Endodermal cell (in vitro differentiated cells): Measurements from ENCODE around the gene COL5A1. TPM values are rescaled to one million over a fixed set of nuclear protein-coding genes. Genes with fewer than 3 reads are reported as not detected.

Source experiments
- DNase-seq: peaks from one replicate; pipeline ENCODE4 v3.0.0-alpha.2; 2017
- H3K27ac ChIP-seq: 2 replicates; pipeline ENCODE4 v1.5.1; 2013; ENCODE audit warnings: mild to moderate bottlenecking, low read depth, low read length, moderate library complexity
- H3K27me3 ChIP-seq: 2 replicates; pipeline ENCODE4 v1.6.1; 2013; ENCODE audit warnings: mild to moderate bottlenecking, low read length, moderate library complexity; ENCODE audit not compliant: insufficient read depth, control insufficient read depth, poor library complexity, severe bottlenecking
- H3K36me3 ChIP-seq: 2 replicates; pipeline ENCODE4 v1.7.0; 2013; ENCODE audit warnings: mild to moderate bottlenecking, low read length, moderate library complexity; ENCODE audit not compliant: control insufficient read depth, insufficient read depth
- H3K4me1 ChIP-seq: one replicate; pipeline ENCODE4 v1.7.0; 2013; ENCODE audit warnings: low read length; ENCODE audit not compliant: control insufficient read depth, insufficient read depth
- H3K4me3 ChIP-seq: 2 replicates; pipeline ENCODE4 v1.5.1; 2013; ENCODE audit warnings: mild to moderate bottlenecking, low read length, moderate library complexity
- H3K9ac ChIP-seq: 2 replicates; pipeline ENCODE4 v1.6.1; 2013; ENCODE audit warnings: mild to moderate bottlenecking, low read length, moderate library complexity; ENCODE audit not compliant: poor library complexity, severe bottlenecking; ENCODE audit errors: extremely low read depth
- H3K9me3 ChIP-seq: 2 replicates; pipeline ENCODE4 v1.6.1; 2013; ENCODE audit warnings: mild to moderate bottlenecking, low read length, moderate library complexity; ENCODE audit not compliant: control insufficient read depth
- H3K27ac Mint-ChIP-seq: 2 replicates; pipeline ENCODE4 v1.8.0; 2020; ENCODE audit warnings: mixed read lengths
- H3K27me3 Mint-ChIP-seq: 2 replicates; pipeline ENCODE4 v1.8.0; 2021; ENCODE audit warnings: mild to moderate bottlenecking, mixed read lengths; ENCODE audit not compliant: insufficient read depth
- H3K36me3 Mint-ChIP-seq: 2 replicates; pipeline ENCODE4 v1.8.0; 2020; ENCODE audit warnings: low read depth, mixed read lengths
- H3K4me1 Mint-ChIP-seq: 2 replicates; pipeline ENCODE4 v1.8.0; 2020; ENCODE audit warnings: mixed read lengths
- H3K4me3 Mint-ChIP-seq: 2 replicates; pipeline ENCODE4 v1.8.0; 2020; ENCODE audit warnings: mild to moderate bottlenecking, moderate library complexity, mixed read lengths
- H3K9me3 Mint-ChIP-seq: 2 replicates; pipeline ENCODE4 v1.8.0; 2020; ENCODE audit warnings: mild to moderate bottlenecking, mixed read lengths
- WGBS, 2 experiments: methylation state at CpG; one replicate each; pipeline versions ENCODE4 v1.1.5 to v1.1.7; 2013; ENCODE audit warnings: missing lambda C conversion rate in 2 of 2, mixed read lengths in 1 of 2; ENCODE audit not compliant: insufficient coverage in 1 of 2, insufficient read length in 1 of 2; 5-methylcytosine and 5-hydroxymethylcytosine counted together
- total RNA-seq, 2 donors: library from RNA; stranded (reverse); fragmentation: NEBNext Ultra II Directional in 1 of 2; extraction: Animal tissue kit (Norgen Biotek cat#: 25700) in 1 of 2; gene quantifications; 2 replicates in 1 of 2; 3 replicates in 1 of 2; pipeline ENCODE4 v1.2.1, GENCODE V29; 2021
- TF ChIP-seq, protein P1 (sequence below): fragments of 200-600 bp; sonication (generic); conservative IDR thresholded peaks from 2 replicates; pipeline ENCODE4 v1.5.0; 2021; ENCODE audit warnings: antibody characterized with exemption, mild to moderate bottlenecking

Gene COL5A1
- total RNA-seq, 2 donors from 2014 or later: 65.3 to 76.6 TPM

DNA sequence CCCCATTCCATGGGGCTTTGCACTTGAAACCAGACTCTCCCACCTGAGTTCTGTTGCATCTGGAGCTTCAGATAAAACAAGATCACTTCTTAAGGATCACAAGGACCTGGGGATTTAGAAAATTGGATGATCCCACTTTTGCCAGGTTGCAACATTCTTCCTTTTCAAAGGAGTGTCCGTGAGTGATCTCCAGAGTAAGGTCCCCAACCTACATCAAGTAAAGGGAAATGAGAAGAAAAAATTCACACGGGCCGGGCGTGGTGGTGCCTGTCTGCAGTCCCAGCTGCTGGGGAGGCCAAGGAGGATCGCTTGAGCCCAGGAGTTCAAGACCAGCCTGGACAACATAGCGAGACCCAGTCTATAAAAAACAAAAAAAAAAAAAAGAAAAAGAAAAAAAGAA, 41.2 kb upstream of the COL5A1 start:
- peaks cover 7% of the 10 kb centered on the region for H3K9me3 ChIP-seq
- H3K27ac ChIP-seq: no peak overlapping the region
- DNase-seq: no peak
- H3K4me3 ChIP-seq: no peak overlapping the region
- no peaks in the 10 kb centered on the region for H3K36me3 Mint-ChIP-seq
- no peaks in the 10 kb centered on the region for H3K4me1 Mint-ChIP-seq
- 94 to 100% methylated on average over 3 to 6 of the region's 6 CpGs for WGBS, 2 experiments
- TF ChIP-seq, protein P1, sequence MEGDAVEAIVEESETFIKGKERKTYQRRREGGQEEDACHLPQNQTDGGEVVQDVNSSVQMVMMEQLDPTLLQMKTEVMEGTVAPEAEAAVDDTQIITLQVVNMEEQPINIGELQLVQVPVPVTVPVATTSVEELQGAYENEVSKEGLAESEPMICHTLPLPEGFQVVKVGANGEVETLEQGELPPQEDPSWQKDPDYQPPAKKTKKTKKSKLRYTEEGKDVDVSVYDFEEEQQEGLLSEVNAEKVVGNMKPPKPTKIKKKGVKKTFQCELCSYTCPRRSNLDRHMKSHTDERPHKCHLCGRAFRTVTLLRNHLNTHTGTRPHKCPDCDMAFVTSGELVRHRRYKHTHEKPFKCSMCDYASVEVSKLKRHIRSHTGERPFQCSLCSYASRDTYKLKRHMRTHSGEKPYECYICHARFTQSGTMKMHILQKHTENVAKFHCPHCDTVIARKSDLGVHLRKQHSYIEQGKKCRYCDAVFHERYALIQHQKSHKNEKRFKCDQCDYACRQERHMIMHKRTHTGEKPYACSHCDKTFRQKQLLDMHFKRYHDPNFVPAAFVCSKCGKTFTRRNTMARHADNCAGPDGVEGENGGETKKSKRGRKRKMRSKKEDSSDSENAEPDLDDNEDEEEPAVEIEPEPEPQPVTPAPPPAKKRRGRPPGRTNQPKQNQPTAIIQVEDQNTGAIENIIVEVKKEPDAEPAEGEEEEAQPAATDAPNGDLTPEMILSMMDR: no peak
- no peak overlapping the region for H3K27ac Mint-ChIP-seq
- H3K9me3 Mint-ChIP-seq: no peaks in the 10 kb centered on the region
- no peaks in the 10 kb centered on the region for H3K27me3 ChIP-seq
- H3K27me3 Mint-ChIP-seq: no peaks in the 10 kb centered on the region
- H3K4me3 Mint-ChIP-seq: no peak overlapping the region
- H3K4me1 ChIP-seq: peaks cover 6% of the 10 kb centered on the region
- H3K9ac ChIP-seq: no peak overlapping the region
- no peaks in the 10 kb centered on the region for H3K36me3 ChIP-seq

DNA sequence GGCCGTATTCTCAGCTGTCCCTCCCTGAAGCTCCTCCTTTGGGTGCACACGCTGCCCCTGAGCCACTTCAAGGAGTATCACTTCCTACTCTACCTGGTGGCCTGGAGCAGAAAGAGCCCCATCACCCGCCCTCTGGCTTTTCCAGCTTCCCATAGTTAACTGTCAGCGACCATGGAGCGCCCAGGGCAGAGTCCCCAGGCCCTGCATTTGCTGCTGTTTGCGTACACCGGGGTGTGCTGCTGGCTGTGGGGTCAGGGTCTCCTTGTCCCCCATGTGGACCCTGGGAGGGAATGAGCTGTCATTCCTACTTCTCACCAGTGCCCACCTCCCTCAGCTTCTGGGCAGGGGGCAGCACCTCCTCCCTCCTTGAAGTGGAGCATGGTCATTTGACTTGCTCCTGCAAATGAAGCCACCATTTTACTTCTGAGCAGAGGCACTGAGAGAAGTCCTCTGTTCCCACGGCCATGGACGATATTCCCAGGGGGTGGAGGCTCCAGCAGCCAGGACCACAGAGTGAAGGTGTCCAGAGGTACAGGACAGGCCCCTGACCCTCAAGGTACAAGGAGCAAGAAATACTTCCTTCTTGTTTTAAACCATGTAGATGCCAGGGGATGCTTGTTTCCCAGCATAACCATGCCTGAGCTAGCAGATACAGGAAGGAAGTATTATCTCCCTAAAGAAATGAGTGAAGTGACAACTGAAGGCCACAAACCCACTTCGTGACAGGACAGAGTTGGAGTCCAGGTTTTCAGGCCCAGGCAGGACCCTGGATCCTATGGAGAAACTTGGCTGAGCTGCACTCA, 40.6 kb upstream of the COL5A1 start:
- Mint-ChIP-seq H3K36me3 (no peaks in the 10 kb centered on the region), H3K27me3 (no peaks in the 10 kb centered on the region), H3K4me1 (no peaks in the 10 kb centered on the region), H3K27ac (no peak overlapping the region), H3K9me3 (no peaks in the 10 kb centered on the region), H3K4me3 (no peak overlapping the region)
- 96 to 97% methylated on average over 7 to 10 of the region's 10 CpGs for WGBS, 2 experiments
- Histone ChIP-seq H3K4me1 (peaks cover 6% of the 10 kb centered on the region), H3K27ac (no peak overlapping the region), H3K27me3 (no peaks in the 10 kb centered on the region), H3K9ac (no peak overlapping the region), H3K36me3 (no peaks in the 10 kb centered on the region), H3K9me3 (peaks cover 7% of the 10 kb centered on the region), H3K4me3 (no peak overlapping the region)
- no peak for DNase-seq
- TF ChIP-seq, protein P1: no peak

DNA sequence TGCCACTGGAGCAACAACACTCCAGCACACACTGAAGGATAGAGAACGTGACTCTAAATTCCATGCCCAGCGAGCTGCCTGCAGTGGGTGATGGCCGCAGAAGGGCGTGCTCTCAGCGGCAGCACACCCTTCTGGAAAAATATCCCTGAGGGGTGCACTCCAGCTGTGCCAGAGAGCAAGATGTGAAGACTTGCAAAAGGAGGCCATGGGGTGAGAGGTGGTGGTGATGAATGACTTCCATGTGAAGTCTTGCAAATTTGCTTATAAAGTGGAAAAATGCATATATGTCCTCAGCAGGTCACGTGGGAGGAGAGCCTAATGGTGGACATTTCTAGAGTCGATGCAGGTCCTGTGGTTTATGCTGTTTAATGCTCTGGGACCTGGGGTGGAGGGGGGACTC, 39.8 kb upstream of the COL5A1 start:
- H3K9ac ChIP-seq: no peak overlapping the region
- no peaks in the 10 kb centered on the region for H3K27me3 Mint-ChIP-seq
- 93 to 94% methylated on average over 5 to 7 of the region's 7 CpGs for WGBS, 2 experiments
- peaks cover 6% of the 10 kb centered on the region for H3K4me1 ChIP-seq
- no peaks in the 10 kb centered on the region for H3K9me3 Mint-ChIP-seq
- TF ChIP-seq, protein P1: no peak
- H3K36me3 Mint-ChIP-seq: no peaks in the 10 kb centered on the region
- H3K4me3 ChIP-seq: no peak overlapping the region
- no peak overlapping the region for H3K27ac Mint-ChIP-seq
- H3K4me3 Mint-ChIP-seq: no peak overlapping the region
- H3K9me3 ChIP-seq: peaks cover 7% of the 10 kb centered on the region
- no peaks in the 10 kb centered on the region for H3K27me3 ChIP-seq
- H3K4me1 Mint-ChIP-seq: no peaks in the 10 kb centered on the region
- DNase-seq: no peak
- H3K27ac ChIP-seq: no peak overlapping the region
- no peaks in the 10 kb centered on the region for H3K36me3 ChIP-seq
